GM10266 (cell line): ENCODE data around the gene MRPL28.
"Not testable (repeated sequence)": the region's sequence is repeated elsewhere in the genome, so short reads cannot be mapped to it uniquely, and the experiment has no call there.

Source experiments
- DNase-seq: peaks from one replicate; pipeline ENCODE4 v3.0.0; 2012; ENCODE audit errors: extremely low spot score
- TF ChIP-seq, protein P1 (sequence below): IDR thresholded peaks from 2 replicates; pipeline ENCODE4 v1.5.1; 2012; ENCODE audit warnings: mild to moderate bottlenecking, low read depth; ENCODE audit not compliant: control insufficient read depth, insufficient read depth; ENCODE audit errors: missing control alignments

Gene MRPL28

DNA sequence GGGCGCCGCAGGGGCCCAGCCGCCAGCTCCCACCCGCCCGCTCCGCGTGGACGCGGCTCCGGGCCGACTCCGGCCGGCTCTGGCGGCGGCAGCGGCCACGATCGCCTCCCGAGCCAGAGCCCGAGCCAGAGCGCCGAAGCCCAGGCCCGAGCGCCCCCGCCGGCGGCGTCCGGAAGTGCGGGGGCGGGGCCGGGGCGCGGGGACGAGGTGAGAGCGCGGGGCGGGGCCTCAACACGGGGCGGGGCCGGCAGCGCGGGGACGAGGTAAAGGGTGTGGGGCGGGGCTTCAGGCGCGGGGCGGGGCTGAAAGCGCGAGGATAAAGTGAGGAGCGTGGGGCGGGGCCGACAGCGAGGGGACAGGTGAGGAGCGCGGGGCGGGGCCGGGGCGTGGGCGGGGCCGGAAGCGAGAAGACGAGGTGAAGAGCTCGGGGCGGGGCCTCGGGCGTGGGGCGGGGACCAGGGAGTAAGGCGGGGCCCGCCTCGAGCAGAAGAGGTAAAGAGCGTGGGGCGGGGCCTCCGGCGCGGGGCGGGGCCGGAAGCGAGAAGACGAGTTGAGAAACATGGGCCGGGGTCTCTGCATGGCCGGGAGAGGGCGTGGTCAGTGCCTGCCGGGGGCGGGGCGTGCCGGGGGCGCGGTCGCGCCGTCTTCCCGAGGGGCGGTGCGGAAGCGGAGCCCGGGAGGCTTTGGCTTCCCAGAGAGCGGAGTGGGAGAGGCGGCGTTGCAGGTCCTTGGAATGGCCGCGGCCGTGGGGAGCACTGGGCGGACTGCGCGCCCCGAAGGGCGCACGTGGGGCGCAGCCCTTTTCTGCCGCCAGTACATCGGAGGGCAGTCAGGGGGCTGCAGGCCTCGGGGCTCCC lies 17.6 kb downstream of the MRPL28 start, which contains the start of gene AXIN1:
Gene AXIN1, minus strand, starts transcription at position 177 of the 857 bp plus-strand sequence. CDS start 5,698 bp downstream, outside the sequence.
- TF ChIP-seq, protein P1, sequence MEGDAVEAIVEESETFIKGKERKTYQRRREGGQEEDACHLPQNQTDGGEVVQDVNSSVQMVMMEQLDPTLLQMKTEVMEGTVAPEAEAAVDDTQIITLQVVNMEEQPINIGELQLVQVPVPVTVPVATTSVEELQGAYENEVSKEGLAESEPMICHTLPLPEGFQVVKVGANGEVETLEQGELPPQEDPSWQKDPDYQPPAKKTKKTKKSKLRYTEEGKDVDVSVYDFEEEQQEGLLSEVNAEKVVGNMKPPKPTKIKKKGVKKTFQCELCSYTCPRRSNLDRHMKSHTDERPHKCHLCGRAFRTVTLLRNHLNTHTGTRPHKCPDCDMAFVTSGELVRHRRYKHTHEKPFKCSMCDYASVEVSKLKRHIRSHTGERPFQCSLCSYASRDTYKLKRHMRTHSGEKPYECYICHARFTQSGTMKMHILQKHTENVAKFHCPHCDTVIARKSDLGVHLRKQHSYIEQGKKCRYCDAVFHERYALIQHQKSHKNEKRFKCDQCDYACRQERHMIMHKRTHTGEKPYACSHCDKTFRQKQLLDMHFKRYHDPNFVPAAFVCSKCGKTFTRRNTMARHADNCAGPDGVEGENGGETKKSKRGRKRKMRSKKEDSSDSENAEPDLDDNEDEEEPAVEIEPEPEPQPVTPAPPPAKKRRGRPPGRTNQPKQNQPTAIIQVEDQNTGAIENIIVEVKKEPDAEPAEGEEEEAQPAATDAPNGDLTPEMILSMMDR: peak; percentile 64
- peak; percentile 100 for DNase-seq

DNA sequence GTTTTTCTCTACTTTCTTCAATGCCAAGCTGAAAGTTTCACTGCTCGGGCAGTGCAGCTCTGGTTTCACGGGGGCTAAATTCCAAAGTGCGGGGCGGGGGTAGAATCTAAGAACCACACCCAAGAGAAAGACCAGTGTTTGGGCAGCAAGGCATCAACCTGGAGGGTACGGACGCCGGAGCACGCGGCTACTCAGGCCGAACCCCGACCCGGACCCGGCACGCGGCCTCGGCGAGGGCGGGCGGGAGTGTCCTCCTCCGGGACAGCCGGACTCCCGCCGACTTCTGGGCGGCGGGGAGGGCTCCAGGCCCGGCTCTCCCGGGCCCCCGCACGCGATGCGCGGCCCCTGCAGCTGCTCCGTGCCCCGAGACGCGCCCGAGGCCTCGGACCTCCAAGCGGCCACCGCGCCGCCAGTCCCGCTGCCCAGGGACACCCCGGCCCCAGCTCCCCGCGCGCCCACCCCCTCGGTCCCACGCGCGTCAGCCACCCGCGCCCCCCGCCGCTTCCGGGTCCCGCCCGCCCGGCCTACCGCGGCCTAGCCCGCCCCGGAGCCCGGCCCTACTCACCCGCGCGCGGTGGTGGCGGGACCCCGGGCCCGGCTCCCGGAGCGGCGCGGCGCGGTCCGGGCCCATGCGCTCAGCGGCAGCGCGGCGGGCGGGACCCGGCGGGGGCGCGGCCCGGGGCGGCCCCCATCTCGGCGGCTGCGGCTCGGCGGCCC lies 18.4 kb downstream of the MRPL28 start:
- no peak for DNase-seq
- TF ChIP-seq, protein P1: no peak

DNA sequence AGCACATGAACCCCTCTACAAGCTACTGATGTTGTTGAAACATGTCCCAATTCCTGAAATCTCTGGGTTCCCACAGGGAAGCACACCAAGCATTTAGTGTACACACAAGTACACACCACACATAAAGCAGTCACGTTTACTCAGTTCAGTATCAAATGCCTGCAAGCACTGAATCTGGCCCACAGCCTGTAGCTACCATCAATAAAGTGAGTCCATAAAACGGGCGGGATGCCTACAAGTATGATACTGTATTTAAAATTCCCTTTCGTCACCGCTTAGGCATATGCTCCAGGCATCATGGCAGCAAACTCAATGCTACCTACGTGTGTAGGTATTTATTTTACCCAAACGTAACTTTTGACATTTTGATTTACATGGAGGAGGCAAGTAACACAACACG lies 20.1 kb downstream of the MRPL28 start:
- TF ChIP-seq, protein P1: no peak
- DNase-seq: no peak

DNA sequence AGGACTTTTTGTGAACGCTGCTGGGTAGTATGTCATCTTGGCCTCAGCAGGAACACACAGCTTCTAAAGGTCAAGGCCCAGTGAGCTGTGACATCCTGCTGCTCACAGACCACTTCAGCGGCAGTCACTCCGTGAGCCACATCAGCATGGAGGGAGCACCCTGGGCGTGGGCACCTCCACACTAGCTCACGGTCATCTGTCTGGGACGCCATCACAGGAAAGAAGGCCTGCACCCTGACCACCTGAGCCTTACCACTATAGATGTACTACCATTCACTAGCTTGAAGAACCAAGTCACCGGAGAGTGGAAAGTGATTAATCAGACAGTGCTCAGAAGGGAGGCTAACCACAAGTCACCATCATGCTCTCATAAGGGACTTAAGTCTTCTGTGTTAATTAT lies 21.1 kb downstream of the MRPL28 start:
- DNase-seq: peak; percentile 71
- TF ChIP-seq, protein P1: no peak

DNA sequence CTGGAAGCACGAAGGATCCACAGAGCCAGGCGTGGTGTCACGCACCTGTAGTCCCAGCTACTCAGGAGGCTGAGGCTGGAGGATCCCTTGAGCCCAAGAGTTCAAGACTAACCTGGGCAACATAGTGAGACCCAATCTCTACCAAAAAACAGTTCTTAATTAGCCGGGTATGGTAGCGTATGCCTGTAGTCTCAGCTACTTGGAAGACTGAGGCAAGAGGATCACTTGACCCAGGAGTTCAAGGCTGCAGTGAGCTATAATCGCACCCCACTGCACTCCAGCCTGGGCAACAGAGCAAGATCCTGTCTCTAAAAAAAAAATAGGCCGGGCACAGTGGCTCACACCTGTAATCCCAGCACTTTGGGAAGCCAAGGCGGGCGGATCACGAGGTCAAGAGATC lies 21.8 kb downstream of the MRPL28 start:
- not testable (repeated sequence) for DNase-seq

DNA sequence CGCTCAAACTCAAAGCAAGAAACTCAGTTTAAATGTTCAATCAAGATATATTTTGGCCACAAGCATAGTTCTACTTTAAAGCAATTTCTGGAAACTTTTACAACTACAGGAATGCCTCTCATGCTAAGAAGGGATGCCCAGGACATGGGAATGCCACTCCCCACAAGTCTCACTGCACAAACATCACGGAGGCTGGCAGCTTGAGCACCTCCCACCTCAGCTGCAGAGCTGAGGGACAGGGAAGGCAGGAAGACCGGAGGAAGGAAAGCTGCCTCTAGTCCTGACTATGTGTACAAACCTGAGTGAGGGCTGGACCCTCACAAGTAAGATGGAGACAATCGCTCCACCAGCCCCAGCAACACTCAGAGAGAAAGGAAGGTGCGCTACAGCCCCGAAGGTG lies 23.1 kb downstream of the MRPL28 start:
- DNase-seq: no peak
- TF ChIP-seq, protein P1: no peak

DNA sequence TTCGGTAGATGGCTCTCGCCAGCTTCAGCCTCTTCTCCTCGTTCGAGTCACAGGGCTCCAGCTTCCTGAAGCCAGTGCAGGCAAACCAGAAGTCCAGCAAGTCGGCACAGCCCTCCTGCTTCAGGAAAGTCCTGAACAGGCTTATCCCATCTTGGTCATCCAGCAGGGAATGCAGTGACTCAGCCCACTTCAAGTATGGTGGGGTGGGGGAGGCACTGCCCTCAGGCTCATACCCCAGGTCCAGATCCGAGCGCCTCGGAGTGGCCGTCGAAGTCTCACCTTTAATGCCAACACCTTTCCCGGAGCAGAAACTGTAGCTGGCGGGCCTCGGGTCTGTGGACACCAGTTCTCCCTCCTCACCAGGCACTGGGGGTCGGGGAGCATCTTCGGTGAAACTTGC lies 23.8 kb downstream of the MRPL28 start:
- no peak for DNase-seq
- TF ChIP-seq, protein P1: no peak
